ENCODE data around the gene SULT4A1.

Gene SULT4A1

GRCh38 chr22:43796567-43796966 lies 65.7 kb downstream of the SULT4A1 start:
- peak; percentile 56 for DNase-seq

- DNase-seq: no peak
These were observed 67.0 kb downstream of the SULT4A1 start for GRCh38 chr22:43795320-43795719.

- no peak for DNase-seq
These were observed 69.4 kb downstream of the SULT4A1 start for GRCh38 chr22:43792905-43793304.

GRCh38 chr22:43789452-43789851 lies 72.9 kb downstream of the SULT4A1 start:
- peak; percentile 87 for DNase-seq

- DNase-seq: no peak
These were observed 78.5 kb downstream of the SULT4A1 start for GRCh38 chr22:43783777-43784176.

GRCh38 chr22:43782448-43782847 lies 79.9 kb downstream of the SULT4A1 start:
- no peak for DNase-seq

- DNase-seq: peak; percentile 69
These were observed 85.0 kb downstream of the SULT4A1 start for GRCh38 chr22:43777286-43777685.

- no peak for DNase-seq
These were observed 86.1 kb downstream of the SULT4A1 start for GRCh38 chr22:43776081-43776670.
